ENCODE results near the gene ZNF827. TPM values are rescaled to one million over a fixed set of nuclear protein-coding genes. Genes with fewer than 3 reads are reported as not detected.

Gene ZNF827
- total RNA-seq, 1 experiment from 2014 or later = 29.4 TPM

GRCh38 chr4:145824463-145824862 is 114.2 kb downstream of the ZNF827 start:
- Histone ChIP-seq H3K18ac (ENCODE audit: insufficient read length, low read depth, low read length) (no peak overlapping the region), H4K8ac (replicated peaks; ENCODE audit: insufficient read length, low read depth, low read length) (no peak overlapping the region), H4K20me1 (ENCODE audit: control insufficient read depth, insufficient read depth, insufficient read length) (no peaks in the 10 kb centered on the region), H3K27me3 (ENCODE audit: insufficient read depth, low read length) (no peaks in the 10 kb centered on the region), H3K79me1 (ENCODE audit: insufficient read depth, low read depth, low read length, poor library complexity, severe bottlenecking) (no peaks in the 10 kb centered on the region), H4K91ac (ENCODE audit: insufficient read length, low read depth, low read length) (no peak overlapping the region), H2BK5ac (ENCODE audit: insufficient read length, low read length) (no peak overlapping the region), H3K9ac (ENCODE audit: extremely low read depth, insufficient read length, low read length) (no peak overlapping the region), H3K23me2 (ENCODE audit: insufficient read length, low read depth, low read length, poor library complexity, severe bottlenecking) (no peaks in the 10 kb centered on the region), H3T11ph (ENCODE audit: low read length) (no peak overlapping the region), H3K79me2 (ENCODE audit: insufficient read depth, low read length) (no peaks in the 10 kb centered on the region), H2BK15ac (ENCODE audit: low read depth, low read length) (no peak overlapping the region), H3K9me3 (ENCODE audit: control insufficient read depth, low read depth, low read length) (no peaks in the 10 kb centered on the region), H3K23ac (ENCODE audit: insufficient read length, low read depth, low read length) (no peak overlapping the region), H4K5ac (ENCODE audit: insufficient read length, low read depth, low read length) (no peak overlapping the region), H3K4me1 (ENCODE audit: insufficient read depth, low read length) (peaks cover 8% of the 10 kb centered on the region; the same call in 1 of the 2 replicates), H3K4me2 (ENCODE audit: insufficient read depth, insufficient read length, low read length) (no peak overlapping the region), H2BK12ac (ENCODE audit: insufficient read length, low read depth, low read length) (no peak overlapping the region), H3K27ac (ENCODE audit: insufficient read length, low read depth, low read length) (no peak overlapping the region), H3K4ac (ENCODE audit: low read depth, low read length) (no peak overlapping the region), H2BK20ac (ENCODE audit: low read depth, low read length, poor library complexity, severe bottlenecking) (no peak overlapping the region), H2BK120ac (ENCODE audit: low read depth, low read length, poor library complexity, severe bottlenecking) (no peak overlapping the region), H2AK5ac (ENCODE audit: insufficient read length, low read length) (no peak overlapping the region), H3K56ac (ENCODE audit: insufficient read length, low read depth, low read length) (no peak overlapping the region), H2AFZ (ENCODE audit: low read length) (no peak overlapping the region), H3K14ac (ENCODE audit: insufficient read depth, low read length) (no peak overlapping the region)
- TF ChIP-seq CTCF (conservative IDR thresholded peaks at IDR 0.05) = no peak
- Mint-ChIP-seq H3K27ac (peak overlapping the region; percentile 23 to 90 (median 70); a peak in 4 of 7 replicates), H3K27me3 (ENCODE audit: low read depth) (no peaks in the 10 kb centered on the region), H3K4me1 (peaks cover 42 to 51% of the 10 kb centered on the region in 2 experiments), H3K9me3 (no peaks in the 10 kb centered on the region), H3K4me3 (no peak overlapping the region), H3K36me3 (ENCODE audit: insufficient read depth in 1 of 3, low read depth in 3 of 3) (peaks cover 20 to 57% (median 30%) of the 10 kb centered on the region in 3 experiments; a peak in 6 of 7 replicates)
- no CpG with 5 or more reads among the region's 3 CpGs for WGBS (ENCODE audit: extremely low coverage, insufficient read length, low lambda C conversion rate)
- DNase-seq = peak; percentile 68

All from H9 (cell line).